CMK (cell line): ENCODE measurements around the gene SPEG.

Experiments used
- DNase-seq: peaks from one replicate; pipeline ENCODE4 v3.0.0-alpha.2; 2010; ENCODE audit warnings: low read depth

SPEG gene

GRCh38 chr2:219444566-219445091, 10.0 kb downstream of the SPEG start:
- no peak for DNase-seq

GRCh38 chr2:219445220-219445640, 10.6 kb downstream of the SPEG start:
- DNase-seq = no peak

- DNase-seq = no peak
These were observed 11.5 kb downstream of the SPEG start for GRCh38 chr2:219446101-219446504.

GRCh38 chr2:219446689-219447088, 12.0 kb downstream of the SPEG start:
- DNase-seq = no peak

- DNase-seq = no peak
These were observed 12.8 kb downstream of the SPEG start for GRCh38 chr2:219447242-219448098.

- no peak for DNase-seq
These were observed 13.6 kb downstream of the SPEG start for GRCh38 chr2:219448099-219448775.

GRCh38 chr2:219448776-219449341, 14.2 kb downstream of the SPEG start:
- no peak for DNase-seq

GRCh38 chr2:219449609-219450008, 15.0 kb downstream of the SPEG start:
- DNase-seq = no peak

GRCh38 chr2:219451661-219452360, 17.2 kb downstream of the SPEG start:
- DNase-seq = no peak

GRCh38 chr2:219452361-219453317, 18.0 kb downstream of the SPEG start:
- no peak for DNase-seq

- DNase-seq = no peak
These were observed 19.3 kb downstream of the SPEG start for GRCh38 chr2:219453671-219454590.

- no peak for DNase-seq
These were observed 20.9 kb downstream of the SPEG start for GRCh38 chr2:219455581-219455980.

GRCh38 chr2:219457784-219458369, 23.2 kb downstream of the SPEG start:
- DNase-seq = no peak

- DNase-seq = no peak
These were observed 24.4 kb downstream of the SPEG start for GRCh38 chr2:219458996-219459395.

- DNase-seq = peak; percentile 34
These were observed 25.0 kb downstream of the SPEG start for GRCh38 chr2:219459460-219460311.

- peak; percentile 67 for DNase-seq
These were observed 25.8 kb downstream of the SPEG start for GRCh38 chr2:219460424-219460926.

- peak; percentile 70 for DNase-seq
These were observed 26.4 kb downstream of the SPEG start for GRCh38 chr2:219461047-219461514.

- no peak for DNase-seq
These were observed 27.0 kb downstream of the SPEG start for GRCh38 chr2:219461669-219462068.
